ACC112 (cell line): Measurements from ENCODE around the gene MYO1D.

ENCODE experiments used
- H2AFZ ChIP-seq: fragments of 200-600 bp; sonication (generic); one replicate; pipeline ENCODE4 v1.6.0; 2017; ENCODE audit warnings: antibody characterized with exemption, low read length; ENCODE audit not compliant: unreplicated experiment
- H3K27ac ChIP-seq: fragments of 200-600 bp; sonication (generic); 2 replicates; pipeline ENCODE4 v1.5.1; 2014; ENCODE audit warnings: low read depth, mild to moderate bottlenecking, antibody characterized with exemption, low read length, moderate library complexity
- H3K27me3 ChIP-seq: fragments of 200-600 bp; sonication (generic); 2 replicates; pipeline ENCODE4 v1.6.1; 2014; ENCODE audit warnings: mild to moderate bottlenecking, antibody characterized with exemption, low read length, moderate library complexity, mixed read lengths; ENCODE audit not compliant: insufficient read depth
- H3K36me3 ChIP-seq: fragments of 200-600 bp; sonication (generic); 2 replicates; pipeline ENCODE4 v1.6.1; 2016; ENCODE audit warnings: mild to moderate bottlenecking, antibody characterized with exemption, low read length, moderate library complexity, mixed read lengths; ENCODE audit not compliant: insufficient read depth
- H3K4me1 ChIP-seq: fragments of 200-600 bp; sonication (generic); one replicate; pipeline ENCODE4 v1.6.1; 2016; ENCODE audit warnings: low read length, mixed read lengths; ENCODE audit not compliant: insufficient read depth, unreplicated experiment, control insufficient read depth
- H3K4me3 ChIP-seq: fragments of 200-600 bp; sonication (generic); 2 replicates; pipeline ENCODE4 v1.5.1; 2014; ENCODE audit warnings: mild to moderate bottlenecking, low read depth, low read length
- H3K79me2 ChIP-seq: fragments of 200-600 bp; sonication (generic); one replicate; pipeline ENCODE4 v1.6.0; 2016; ENCODE audit warnings: low read length; ENCODE audit not compliant: control insufficient read depth, unreplicated experiment, insufficient read depth

MYO1D gene

GRCh38 chr17:32859857-32860525 lies 16.9 kb downstream of the MYO1D start:
- Histone ChIP-seq H3K27me3 (no peaks in the 10 kb centered on the region), H3K79me2 (no peaks in the 10 kb centered on the region), H3K27ac (no peak overlapping the region), H3K36me3 (no peaks in the 10 kb centered on the region), H2AFZ (no peak overlapping the region), H3K4me3 (no peak overlapping the region), H3K4me1 (no peaks in the 10 kb centered on the region)

DNA sequence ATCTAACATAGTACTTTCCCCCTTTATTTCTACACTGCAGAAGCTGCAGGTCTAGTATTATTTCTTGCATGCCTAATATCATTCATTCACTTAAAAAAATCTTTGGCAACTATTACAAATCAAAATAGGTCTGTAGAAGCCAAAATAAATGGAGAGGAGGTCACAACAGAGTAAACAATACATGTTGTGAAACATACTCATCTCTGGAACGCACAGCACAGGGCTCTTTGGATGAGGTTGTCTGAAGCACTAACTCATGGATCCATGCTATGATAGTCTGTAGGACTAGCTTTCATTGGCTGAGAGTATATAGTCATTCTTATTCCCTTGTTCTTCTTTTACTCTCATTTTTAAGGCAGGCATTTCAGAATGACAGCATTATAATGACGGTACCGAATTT lies 21.3 kb downstream of the MYO1D start:
- Histone ChIP-seq H3K79me2 (no peaks in the 10 kb centered on the region), H3K36me3 (no peaks in the 10 kb centered on the region), H3K27ac (no peak overlapping the region), H3K27me3 (no peaks in the 10 kb centered on the region), H3K4me1 (peaks cover 19% of the 10 kb centered on the region), H2AFZ (no peak overlapping the region), H3K4me3 (no peak overlapping the region)

- Histone ChIP-seq H3K27me3 (no peaks in the 10 kb centered on the region), H3K4me1 (peaks cover 19% of the 10 kb centered on the region), H3K27ac (no peak overlapping the region), H3K79me2 (no peaks in the 10 kb centered on the region), H3K4me3 (no peak overlapping the region), H3K36me3 (no peaks in the 10 kb centered on the region), H2AFZ (no peak overlapping the region)
Observed at GRCh38 chr17:32854832-32855389, 22.0 kb downstream of the MYO1D start.

GRCh38 chr17:32854207-32854606 lies 22.7 kb downstream of the MYO1D start:
- Histone ChIP-seq H3K79me2 (no peaks in the 10 kb centered on the region), H2AFZ (no peak overlapping the region), H3K4me3 (no peak overlapping the region), H3K36me3 (no peaks in the 10 kb centered on the region), H3K4me1 (peaks cover 19% of the 10 kb centered on the region), H3K27me3 (no peaks in the 10 kb centered on the region), H3K27ac (no peak overlapping the region)

DNA sequence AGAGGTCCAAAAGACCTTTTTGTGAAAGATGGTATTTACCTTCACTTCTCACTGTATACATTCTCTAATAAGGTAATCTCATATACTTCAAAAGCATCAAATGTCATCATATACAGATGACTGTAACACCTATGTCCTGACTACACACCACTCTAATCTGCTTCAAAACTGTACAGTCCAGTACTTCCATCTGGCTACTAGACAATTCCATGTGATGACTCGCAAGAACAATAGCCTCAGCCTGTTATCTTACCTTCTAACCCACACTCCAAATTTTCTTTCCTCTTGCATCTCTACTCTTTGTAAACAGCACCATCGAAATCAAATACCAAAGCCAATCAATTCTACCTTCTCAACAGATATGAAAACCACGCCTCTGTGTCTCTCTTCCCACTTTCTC lies 24.1 kb downstream of the MYO1D start:
- Histone ChIP-seq H3K36me3 (no peaks in the 10 kb centered on the region), H3K27me3 (no peaks in the 10 kb centered on the region), H3K27ac (no peak overlapping the region), H3K4me1 (peaks cover 19% of the 10 kb centered on the region), H3K4me3 (no peak overlapping the region), H3K79me2 (no peaks in the 10 kb centered on the region), H2AFZ (no peak overlapping the region)

DNA sequence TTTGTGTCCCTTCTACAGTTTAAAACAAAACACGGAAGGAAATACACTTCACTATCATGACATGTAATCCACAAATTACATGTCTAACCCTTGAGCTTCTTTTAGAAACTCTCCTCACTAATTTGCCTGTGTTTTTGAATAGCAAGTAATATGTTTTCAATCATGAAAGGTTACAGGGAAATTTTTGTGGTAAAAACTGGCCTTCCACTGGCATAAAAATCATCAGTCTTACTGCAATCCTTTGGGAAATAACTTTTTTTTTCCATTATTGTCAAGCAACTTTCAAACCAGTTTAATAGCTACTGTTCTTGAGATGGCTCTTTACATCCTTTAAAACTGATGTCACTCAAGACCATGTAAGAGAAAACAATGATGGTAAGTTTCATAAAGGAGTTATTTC lies 27.0 kb downstream of the MYO1D start:
- no peak overlapping the region for H3K4me3 ChIP-seq
- H3K79me2 ChIP-seq, result no peaks in the 10 kb centered on the region
- peaks cover 19% of the 10 kb centered on the region for H3K4me1 ChIP-seq
- no peak overlapping the region for H2AFZ ChIP-seq
- H3K36me3 ChIP-seq, result no peaks in the 10 kb centered on the region
- no peaks in the 10 kb centered on the region for H3K27me3 ChIP-seq
- H3K27ac ChIP-seq, result no peak overlapping the region

DNA sequence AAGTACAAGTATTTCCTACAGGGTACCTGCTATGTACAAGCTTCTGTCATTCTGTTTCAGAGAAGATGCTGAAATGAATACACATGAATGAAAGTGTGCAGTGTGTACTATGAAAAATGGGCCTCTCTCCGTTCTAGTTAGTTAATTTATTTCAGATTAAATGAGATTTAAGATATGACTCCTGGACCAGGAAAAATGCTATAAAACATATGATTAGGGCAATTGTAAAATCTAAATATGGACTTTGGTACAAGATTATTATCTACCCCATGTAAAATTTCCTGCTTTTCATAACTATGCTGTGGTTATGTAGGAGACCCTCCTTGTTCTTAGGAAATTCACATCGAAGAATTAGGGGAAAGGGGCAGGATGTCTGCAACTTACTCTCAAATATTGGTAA lies 28.9 kb downstream of the MYO1D start:
- H3K27ac ChIP-seq, result no peak overlapping the region
- H3K4me3 ChIP-seq, result no peak overlapping the region
- no peaks in the 10 kb centered on the region for H3K27me3 ChIP-seq
- H3K4me1 ChIP-seq, result peaks cover 3% of the 10 kb centered on the region
- H3K36me3 ChIP-seq, result no peaks in the 10 kb centered on the region
- no peak overlapping the region for H2AFZ ChIP-seq
- H3K79me2 ChIP-seq, result no peaks in the 10 kb centered on the region

- no peak overlapping the region for H2AFZ ChIP-seq
- no peaks in the 10 kb centered on the region for H3K4me1 ChIP-seq
- no peaks in the 10 kb centered on the region for H3K79me2 ChIP-seq
- H3K36me3 ChIP-seq, result no peaks in the 10 kb centered on the region
- no peak overlapping the region for H3K27ac ChIP-seq
- no peaks in the 10 kb centered on the region for H3K27me3 ChIP-seq
- no peak overlapping the region for H3K4me3 ChIP-seq
Observed at GRCh38 chr17:32846143-32846542, 30.8 kb downstream of the MYO1D start.

GRCh38 chr17:32840241-32840640 lies 36.7 kb downstream of the MYO1D start:
- H3K4me3 ChIP-seq, result no peak overlapping the region
- H3K79me2 ChIP-seq, result no peaks in the 10 kb centered on the region
- H3K27ac ChIP-seq, result no peak overlapping the region
- H3K36me3 ChIP-seq, result no peaks in the 10 kb centered on the region
- H2AFZ ChIP-seq, result no peak overlapping the region
- H3K27me3 ChIP-seq, result no peaks in the 10 kb centered on the region
- no peaks in the 10 kb centered on the region for H3K4me1 ChIP-seq

- H3K27me3 ChIP-seq, result no peaks in the 10 kb centered on the region
- H3K36me3 ChIP-seq, result no peaks in the 10 kb centered on the region
- H3K27ac ChIP-seq, result no peak overlapping the region
- no peak overlapping the region for H2AFZ ChIP-seq
- H3K79me2 ChIP-seq, result no peaks in the 10 kb centered on the region
- H3K4me1 ChIP-seq, result no peaks in the 10 kb centered on the region
- no peak overlapping the region for H3K4me3 ChIP-seq
Observed at GRCh38 chr17:32836527-32836926, 40.4 kb downstream of the MYO1D start.

- no peaks in the 10 kb centered on the region for H3K27me3 ChIP-seq
- H2AFZ ChIP-seq, result no peak overlapping the region
- H3K4me1 ChIP-seq, result no peaks in the 10 kb centered on the region
- no peak overlapping the region for H3K27ac ChIP-seq
- no peaks in the 10 kb centered on the region for H3K36me3 ChIP-seq
- no peak overlapping the region for H3K4me3 ChIP-seq
- no peaks in the 10 kb centered on the region for H3K79me2 ChIP-seq
Observed at GRCh38 chr17:32835291-32835761, 41.6 kb downstream of the MYO1D start.
